ENCODE results near the gene FBXL7.

Gene FBXL7

GRCh38 chr5:15501091-15501791, 1.3 kb downstream of the FBXL7 start:
- Histone ChIP-seq H3K4me2 (no peak overlapping the region), H3K4me3 (no peak overlapping the region), H3K27me3 (no peaks in the 10 kb centered on the region), H3K9me3 (peaks cover 19% of the 10 kb centered on the region), H3K9ac (no peak overlapping the region), H4K20me1 (no peaks in the 10 kb centered on the region), H3K4me1 (no peaks in the 10 kb centered on the region), H3K36me3 (no peaks in the 10 kb centered on the region), H3K27ac (no peak overlapping the region)
- no peak for TF ChIP-seq Cebpa-rat (IDR thresholded peaks at IDR 0.05)

GRCh38 chr5:15502208-15502607, 2.2 kb downstream of the FBXL7 start:
- no peaks in the 10 kb centered on the region for H3K36me3 ChIP-seq
- no peak overlapping the region for H3K4me2 ChIP-seq
- H3K9me3 ChIP-seq: peaks cover 19% of the 10 kb centered on the region
- no peaks in the 10 kb centered on the region for H3K4me1 ChIP-seq
- H3K4me3 ChIP-seq: no peak overlapping the region
- no peak overlapping the region for H3K9ac ChIP-seq
- no peaks in the 10 kb centered on the region for H4K20me1 ChIP-seq
- H3K27me3 ChIP-seq: no peaks in the 10 kb centered on the region
- no peak overlapping the region for H3K27ac ChIP-seq
- TF ChIP-seq Cebpa-rat (IDR thresholded peaks at IDR 0.05): no peak

- H3K9ac ChIP-seq: no peak overlapping the region
- no peak overlapping the region for H3K27ac ChIP-seq
- H3K4me3 ChIP-seq: no peak overlapping the region
- no peaks in the 10 kb centered on the region for H3K4me1 ChIP-seq
- H3K4me2 ChIP-seq: no peak overlapping the region
- no peak for TF ChIP-seq Cebpa-rat (IDR thresholded peaks at IDR 0.05)
- H3K36me3 ChIP-seq: no peaks in the 10 kb centered on the region
- H3K27me3 ChIP-seq: no peaks in the 10 kb centered on the region
- H3K9me3 ChIP-seq: 0 out of 2 replicates have a peak, but pooled peaks cover 2% of the 10 kb centered on the region
- no peaks in the 10 kb centered on the region for H4K20me1 ChIP-seq
Measured at GRCh38 chr5:15506146-15506545, 6.2 kb downstream of the FBXL7 start.

- H3K9ac ChIP-seq: no peak overlapping the region
- no peak for TF ChIP-seq Cebpa-rat (IDR thresholded peaks at IDR 0.05)
Measured at GRCh38 chr5:15506897-15507296, 6.9 kb downstream of the FBXL7 start.

GRCh38 chr5:15510092-15510491, 10.1 kb downstream of the FBXL7 start:
- Histone ChIP-seq H3K27ac (no peak overlapping the region), H3K4me3 (no peak overlapping the region), H3K27me3 (no peaks in the 10 kb centered on the region), H3K9ac (no peak overlapping the region), H3K36me3 (no peaks in the 10 kb centered on the region), H4K20me1 (no peaks in the 10 kb centered on the region), H3K4me2 (no peak overlapping the region), H3K4me1 (no peaks in the 10 kb centered on the region), H3K9me3 (no peaks in the 10 kb centered on the region)
- TF ChIP-seq Cebpa-rat (IDR thresholded peaks at IDR 0.05): no peak

More at GRCh38 chr5:15506897-15507296, 6.9 kb downstream of the FBXL7 start:
- H3K4me2 ChIP-seq: no peak overlapping the region
- no peak overlapping the region for H3K4me3 ChIP-seq
- no peaks in the 10 kb centered on the region for H3K4me1 ChIP-seq
- H3K36me3 ChIP-seq: no peaks in the 10 kb centered on the region
- H3K27me3 ChIP-seq: no peaks in the 10 kb centered on the region
- no peaks in the 10 kb centered on the region for H4K20me1 ChIP-seq
- H3K27ac ChIP-seq: no peak overlapping the region
- H3K9me3 ChIP-seq: no peaks in the 10 kb centered on the region

- H3K27ac ChIP-seq: no peak overlapping the region
Measured at GRCh38 chr5:15510831-15511230, 10.9 kb downstream of the FBXL7 start.

GRCh38 chr5:15513431-15513830, 13.5 kb downstream of the FBXL7 start:
- H3K27me3 ChIP-seq: no peaks in the 10 kb centered on the region
- no peaks in the 10 kb centered on the region; the same call in 1 of the 2 replicates for H3K9me3 ChIP-seq
- no peak overlapping the region for H3K4me2 ChIP-seq
- H3K4me3 ChIP-seq: no peak overlapping the region
- no peak for TF ChIP-seq Cebpa-rat (IDR thresholded peaks at IDR 0.05)
- H3K9ac ChIP-seq: no peak overlapping the region
- H3K4me1 ChIP-seq: peaks cover 2% of the 10 kb centered on the region; the same call in 1 of the 2 replicates
- no peaks in the 10 kb centered on the region for H4K20me1 ChIP-seq
- H3K36me3 ChIP-seq: no peaks in the 10 kb centered on the region
- no peak overlapping the region for H3K27ac ChIP-seq

More at GRCh38 chr5:15510831-15511230, 10.9 kb downstream of the FBXL7 start:
- H3K4me2 ChIP-seq: no peak overlapping the region
- no peaks in the 10 kb centered on the region for H3K36me3 ChIP-seq
- H3K4me3 ChIP-seq: no peak overlapping the region
- TF ChIP-seq Cebpa-rat (IDR thresholded peaks at IDR 0.05): no peak
- H4K20me1 ChIP-seq: no peaks in the 10 kb centered on the region
- H3K9me3 ChIP-seq: no peaks in the 10 kb centered on the region
- no peaks in the 10 kb centered on the region for H3K4me1 ChIP-seq
- no peaks in the 10 kb centered on the region for H3K27me3 ChIP-seq
- H3K9ac ChIP-seq: no peak overlapping the region

- no peak overlapping the region for H3K4me2 ChIP-seq
- H3K27ac ChIP-seq: no peak overlapping the region
- TF ChIP-seq Cebpa-rat (IDR thresholded peaks at IDR 0.05): no peak
- H3K9ac ChIP-seq: no peak overlapping the region
- peaks cover 7% of the 10 kb centered on the region for H3K4me1 ChIP-seq
- no peaks in the 10 kb centered on the region for H4K20me1 ChIP-seq
- no peaks in the 10 kb centered on the region for H3K36me3 ChIP-seq
- H3K27me3 ChIP-seq: no peaks in the 10 kb centered on the region
- no peak overlapping the region for H3K4me3 ChIP-seq
- no peaks in the 10 kb centered on the region; the same call in 1 of the 2 replicates for H3K9me3 ChIP-seq
Measured at GRCh38 chr5:15513911-15514310, 13.9 kb downstream of the FBXL7 start.

- Histone ChIP-seq H3K9ac (no peak overlapping the region), H3K27me3 (no peaks in the 10 kb centered on the region), H3K27ac (no peak overlapping the region), H3K4me3 (no peak overlapping the region), H3K4me1 (peaks cover 19% of the 10 kb centered on the region), H3K9me3 (no peaks in the 10 kb centered on the region; the same call in 1 of the 2 replicates), H3K36me3 (no peaks in the 10 kb centered on the region), H3K4me2 (no peak overlapping the region), H4K20me1 (no peaks in the 10 kb centered on the region)
- TF ChIP-seq Cebpa-rat (IDR thresholded peaks at IDR 0.05): no peak
Measured at GRCh38 chr5:15515229-15515628, 15.2 kb downstream of the FBXL7 start.

GRCh38 chr5:15516486-15516885, 16.5 kb downstream of the FBXL7 start:
- H3K4me2 ChIP-seq: no peak overlapping the region
- peaks cover 19% of the 10 kb centered on the region for H3K4me1 ChIP-seq
- no peaks in the 10 kb centered on the region for H3K27me3 ChIP-seq
- H3K9ac ChIP-seq: no peak overlapping the region
- no peak overlapping the region for H3K4me3 ChIP-seq
- H3K9me3 ChIP-seq: no peaks in the 10 kb centered on the region; the same call in 1 of the 2 replicates
- no peak for TF ChIP-seq Cebpa-rat (IDR thresholded peaks at IDR 0.05)
- H4K20me1 ChIP-seq: no peaks in the 10 kb centered on the region
- no peaks in the 10 kb centered on the region for H3K36me3 ChIP-seq
- H3K27ac ChIP-seq: no peak overlapping the region
